GM18868 (cell line): ENCODE measurements around the gene ITGAX.

Experiments
- ATAC-seq: cut with Tn5 transposase; IDR thresholded peaks from one replicate; pipeline ENCODE4 v1.9.1; 2021; ENCODE audit warnings: mild to moderate bottlenecking, moderate library complexity; ENCODE audit not compliant: unreplicated experiment

ITGAX gene

GRCh38 chr16:31430380-31431052, 75.5 kb downstream of the ITGAX start:
- no peak for ATAC-seq
